HG03097 (cell line): ENCODE results near the gene ATM.

Experiments used
- ATAC-seq: cut with Tn5 transposase; IDR thresholded peaks from one replicate; pipeline ENCODE4 v1.9.1; 2021; ENCODE audit not compliant: unreplicated experiment, low FRiP score

Gene ATM, protein sequence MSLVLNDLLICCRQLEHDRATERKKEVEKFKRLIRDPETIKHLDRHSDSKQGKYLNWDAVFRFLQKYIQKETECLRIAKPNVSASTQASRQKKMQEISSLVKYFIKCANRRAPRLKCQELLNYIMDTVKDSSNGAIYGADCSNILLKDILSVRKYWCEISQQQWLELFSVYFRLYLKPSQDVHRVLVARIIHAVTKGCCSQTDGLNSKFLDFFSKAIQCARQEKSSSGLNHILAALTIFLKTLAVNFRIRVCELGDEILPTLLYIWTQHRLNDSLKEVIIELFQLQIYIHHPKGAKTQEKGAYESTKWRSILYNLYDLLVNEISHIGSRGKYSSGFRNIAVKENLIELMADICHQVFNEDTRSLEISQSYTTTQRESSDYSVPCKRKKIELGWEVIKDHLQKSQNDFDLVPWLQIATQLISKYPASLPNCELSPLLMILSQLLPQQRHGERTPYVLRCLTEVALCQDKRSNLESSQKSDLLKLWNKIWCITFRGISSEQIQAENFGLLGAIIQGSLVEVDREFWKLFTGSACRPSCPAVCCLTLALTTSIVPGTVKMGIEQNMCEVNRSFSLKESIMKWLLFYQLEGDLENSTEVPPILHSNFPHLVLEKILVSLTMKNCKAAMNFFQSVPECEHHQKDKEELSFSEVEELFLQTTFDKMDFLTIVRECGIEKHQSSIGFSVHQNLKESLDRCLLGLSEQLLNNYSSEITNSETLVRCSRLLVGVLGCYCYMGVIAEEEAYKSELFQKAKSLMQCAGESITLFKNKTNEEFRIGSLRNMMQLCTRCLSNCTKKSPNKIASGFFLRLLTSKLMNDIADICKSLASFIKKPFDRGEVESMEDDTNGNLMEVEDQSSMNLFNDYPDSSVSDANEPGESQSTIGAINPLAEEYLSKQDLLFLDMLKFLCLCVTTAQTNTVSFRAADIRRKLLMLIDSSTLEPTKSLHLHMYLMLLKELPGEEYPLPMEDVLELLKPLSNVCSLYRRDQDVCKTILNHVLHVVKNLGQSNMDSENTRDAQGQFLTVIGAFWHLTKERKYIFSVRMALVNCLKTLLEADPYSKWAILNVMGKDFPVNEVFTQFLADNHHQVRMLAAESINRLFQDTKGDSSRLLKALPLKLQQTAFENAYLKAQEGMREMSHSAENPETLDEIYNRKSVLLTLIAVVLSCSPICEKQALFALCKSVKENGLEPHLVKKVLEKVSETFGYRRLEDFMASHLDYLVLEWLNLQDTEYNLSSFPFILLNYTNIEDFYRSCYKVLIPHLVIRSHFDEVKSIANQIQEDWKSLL (N-terminal part only)

DNA sequence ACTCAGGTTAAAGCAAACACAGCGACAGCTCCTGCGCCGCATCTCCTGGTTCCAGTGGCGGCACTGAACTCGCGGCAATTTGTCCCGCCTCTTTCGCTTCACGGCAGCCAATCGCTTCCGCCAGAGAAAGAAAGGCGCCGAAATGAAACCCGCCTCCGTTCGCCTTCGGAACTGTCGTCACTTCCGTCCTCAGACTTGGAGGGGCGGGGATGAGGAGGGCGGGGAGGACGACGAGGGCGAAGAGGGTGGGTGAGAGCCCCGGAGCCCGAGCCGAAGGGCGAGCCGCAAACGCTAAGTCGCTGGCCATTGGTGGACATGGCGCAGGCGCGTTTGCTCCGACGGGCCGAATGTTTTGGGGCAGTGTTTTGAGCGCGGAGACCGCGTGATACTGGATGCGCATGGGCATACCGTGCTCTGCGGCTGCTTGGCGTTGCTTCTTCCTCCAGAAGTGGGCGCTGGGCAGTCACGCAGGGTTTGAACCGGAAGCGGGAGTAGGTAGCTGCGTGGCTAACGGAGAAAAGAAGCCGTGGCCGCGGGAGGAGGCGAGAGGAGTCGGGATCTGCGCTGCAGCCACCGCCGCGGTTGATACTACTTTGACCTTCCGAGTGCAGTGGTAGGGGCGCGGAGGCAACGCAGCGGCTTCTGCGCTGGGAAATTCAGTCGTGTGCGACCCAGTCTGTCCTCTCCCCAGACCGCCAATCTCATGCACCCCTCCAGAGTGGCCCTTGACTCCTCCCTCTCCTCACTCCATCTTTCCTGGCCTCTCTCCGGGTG, at the start of gene ATM, which contains the start of gene NPAT:
TSS of gene ATM (plus strand) at position 494 of the 774 bp plus-strand sequence. CDS start 4,558 bp downstream, outside the sequence.
TSS of gene NPAT (minus strand) at position 65 of the 774 bp plus-strand sequence. CDS start 102 bp downstream, outside the sequence.
- ATAC-seq, result peak; percentile 84

DNA sequence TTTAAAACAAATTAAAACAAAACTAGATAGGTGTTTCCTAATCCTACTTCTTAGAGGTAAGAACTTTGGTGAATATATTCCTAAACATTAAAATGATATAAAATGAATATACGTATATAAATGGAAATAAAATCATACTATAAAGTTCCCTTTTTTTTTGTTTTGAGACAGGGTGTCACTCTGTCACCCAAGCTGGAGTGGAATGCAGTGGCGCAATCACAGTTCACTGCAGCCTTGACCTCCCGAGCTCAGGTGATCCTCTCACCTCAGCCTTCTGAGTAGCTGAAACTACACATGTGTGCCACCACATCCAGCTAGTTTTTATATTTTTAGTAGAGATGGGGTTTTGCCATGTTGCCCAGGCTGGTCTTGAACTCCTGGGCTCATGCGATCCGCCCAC, 45.3 kb upstream of the ATM start:
- ATAC-seq, result no peak

DNA sequence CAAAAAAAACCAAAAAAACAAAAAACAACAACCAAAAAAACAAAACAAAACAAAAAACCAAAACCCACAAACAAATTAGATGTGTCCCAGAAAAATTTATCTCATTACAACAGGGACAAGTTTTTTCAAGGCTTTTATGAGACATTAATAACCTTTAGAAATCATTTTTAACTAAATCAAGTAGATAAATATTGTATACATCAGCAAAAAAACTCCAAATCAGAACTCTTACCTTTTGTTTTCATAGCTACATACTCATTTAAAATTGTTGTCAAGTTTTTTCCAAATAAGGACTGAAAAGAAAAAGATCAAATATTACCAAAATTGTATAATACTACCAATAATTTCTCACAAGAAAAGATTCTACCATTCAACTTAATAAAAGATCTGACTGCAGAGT, 29.1 kb upstream of the ATM start:
- ATAC-seq, result no peak

DNA sequence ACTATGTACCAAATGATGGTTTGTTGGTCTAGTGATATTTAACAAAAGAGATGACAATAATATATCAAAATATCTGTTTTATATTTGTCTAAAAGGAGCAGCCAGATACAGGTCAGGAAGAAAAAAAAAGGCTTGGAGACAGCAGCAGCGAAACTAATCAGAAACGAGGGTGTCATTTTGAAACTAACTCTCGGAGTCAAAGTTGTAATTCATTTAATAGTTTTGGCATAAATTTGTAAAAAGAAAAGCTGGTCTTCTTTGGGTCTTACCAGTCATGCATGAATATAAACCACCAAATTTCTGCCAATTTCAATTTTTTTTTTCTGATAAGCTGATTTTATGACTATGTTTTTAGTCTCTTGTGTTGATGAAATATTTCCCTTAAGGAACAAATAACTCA, 26.0 kb upstream of the ATM start:
- ATAC-seq, result no peak

DNA sequence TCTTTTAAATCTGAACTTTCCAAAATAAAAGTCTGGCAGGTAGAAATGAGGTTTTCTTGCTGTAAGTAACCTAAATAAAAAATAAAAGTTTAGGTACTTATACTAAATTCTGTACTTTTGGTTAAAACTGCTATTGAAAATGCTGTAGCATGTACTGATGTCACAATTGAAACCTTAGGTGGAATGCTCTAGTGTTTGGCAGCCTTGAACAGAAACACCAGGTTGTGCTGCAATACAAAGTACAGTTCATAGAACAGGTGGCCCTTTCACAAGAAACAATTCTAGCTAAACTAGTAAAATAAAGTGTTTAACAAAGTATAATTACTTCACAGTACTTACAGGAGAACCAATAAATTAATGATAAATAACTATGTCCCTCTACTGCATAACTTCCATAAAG, 25.5 kb upstream of the ATM start:
- no peak for ATAC-seq

DNA sequence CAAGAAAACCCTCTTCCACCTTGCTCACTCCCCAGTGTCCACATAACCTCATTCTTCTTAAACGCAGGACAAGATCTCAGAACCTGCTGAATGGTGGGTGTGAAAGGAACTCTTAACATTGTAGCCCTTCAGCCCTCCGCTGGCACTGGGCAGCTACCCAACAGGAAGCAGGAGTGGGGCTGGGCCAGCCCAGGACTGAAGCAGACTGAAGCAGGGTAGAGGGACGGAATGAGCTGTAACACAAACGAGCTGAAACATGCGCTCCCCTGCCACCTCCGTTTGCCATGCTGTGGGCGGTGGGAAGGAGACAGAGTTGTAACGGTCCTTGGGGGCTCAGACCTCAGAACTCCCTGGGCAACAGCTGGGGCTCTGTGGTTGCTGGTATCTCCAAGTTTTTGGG, 24.0 kb upstream of the ATM start:
- ATAC-seq, result no peak

DNA sequence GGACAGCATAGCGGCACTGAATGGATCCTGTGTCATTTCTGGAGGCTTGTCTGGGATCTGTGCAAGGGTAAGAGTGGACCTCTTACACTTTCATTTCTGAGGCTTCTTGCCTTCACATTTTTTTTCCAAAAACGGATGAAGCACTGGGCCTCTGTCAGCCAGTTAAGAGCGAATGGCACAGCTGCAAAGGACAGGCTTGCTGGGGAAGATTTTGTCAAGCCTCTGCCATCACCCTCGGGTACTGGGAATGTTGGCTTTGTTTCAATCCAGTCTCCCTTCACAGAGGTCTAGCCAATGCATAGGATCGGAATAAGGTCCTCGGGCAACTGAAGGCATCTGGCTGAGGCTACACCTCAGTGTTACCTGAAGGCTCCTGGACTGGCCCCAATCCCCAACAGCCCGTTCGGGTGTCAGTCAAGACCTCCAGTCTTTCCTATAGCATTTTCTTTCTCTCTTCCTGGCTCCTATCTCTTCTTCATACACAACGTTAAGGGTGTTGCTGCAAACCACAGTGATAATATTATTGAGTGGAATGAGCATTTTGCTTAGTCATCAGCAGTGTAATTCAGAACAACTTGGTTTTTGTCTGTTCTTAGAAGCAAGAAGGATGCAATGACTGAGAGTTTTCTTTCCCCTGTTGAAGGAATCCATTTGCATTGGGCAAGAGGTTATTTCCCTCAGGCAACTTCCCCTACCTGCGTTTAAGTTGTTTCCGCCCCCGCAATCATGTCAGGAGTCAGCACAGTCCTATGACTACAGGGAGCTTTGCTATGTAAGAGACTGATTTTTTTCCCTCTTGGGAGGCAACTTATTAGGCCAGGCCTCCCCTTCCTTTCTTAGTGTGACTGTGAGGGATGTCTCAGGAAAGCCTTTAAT, 23.2 kb upstream of the ATM start:
- ATAC-seq, result no peak

DNA sequence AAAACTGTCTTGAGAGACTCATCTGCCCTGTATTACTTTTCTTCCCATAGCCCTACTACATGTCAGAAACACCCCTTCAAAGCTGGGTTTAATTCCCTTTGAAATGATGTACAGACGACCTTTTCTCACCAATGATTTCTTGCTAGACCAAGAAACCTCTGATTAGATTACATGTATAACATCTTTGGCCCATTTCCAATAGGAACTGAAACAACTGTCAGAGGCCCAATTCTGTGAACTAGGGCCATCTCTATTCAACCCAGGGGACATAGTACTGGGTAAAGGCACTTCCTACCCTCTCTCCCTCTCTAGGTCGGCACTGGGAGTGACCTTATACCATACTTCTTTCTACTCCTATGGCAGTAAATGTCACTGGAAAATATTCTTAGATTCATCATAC, 19.8 kb upstream of the ATM start:
- no peak for ATAC-seq

DNA sequence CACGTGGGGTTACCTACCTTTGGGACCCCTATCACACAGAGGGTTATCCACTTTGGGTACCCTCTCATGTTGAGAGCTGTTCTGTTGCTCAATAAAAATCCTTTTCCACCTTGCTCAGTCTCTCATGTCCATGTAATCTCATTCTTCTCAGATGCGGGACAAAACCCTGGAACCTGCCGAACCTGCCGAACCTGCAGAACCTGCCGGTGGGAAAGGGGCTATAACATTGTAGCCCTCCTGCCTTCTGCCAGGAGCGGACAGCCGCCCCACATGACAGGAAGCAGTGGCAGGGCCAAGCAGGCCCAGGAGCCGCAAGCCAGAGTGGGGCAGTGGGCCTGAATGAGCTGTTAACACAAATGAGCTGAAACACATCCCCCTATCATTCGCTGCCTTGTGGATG, 18.5 kb upstream of the ATM start:
- no peak for ATAC-seq

DNA sequence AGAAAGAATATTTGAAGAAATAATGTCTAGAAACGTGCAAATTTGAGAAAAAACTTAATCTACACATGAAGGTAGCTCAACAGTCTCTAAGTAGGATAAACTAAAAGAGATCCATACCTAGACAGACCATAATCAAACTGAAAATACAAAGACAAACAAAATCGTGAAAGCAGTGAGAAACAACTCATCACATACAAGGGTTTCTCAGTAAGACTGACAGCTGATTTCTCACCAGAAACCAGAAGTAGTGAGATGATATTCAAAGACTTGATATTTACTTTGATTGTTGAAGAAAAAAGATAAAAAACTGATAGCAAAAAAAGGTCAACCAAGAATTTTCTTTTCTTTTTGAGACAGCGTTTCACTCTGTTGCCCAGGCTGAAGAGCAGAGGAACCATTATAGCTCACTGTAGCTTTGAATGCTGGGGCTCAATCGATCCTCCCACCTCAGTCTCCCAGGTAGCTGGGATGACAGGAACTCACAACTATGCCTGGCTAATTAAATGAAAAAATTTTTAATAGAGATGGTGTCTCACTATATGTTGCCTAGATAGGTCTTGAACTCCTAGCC, 17.9 kb upstream of the ATM start:
- no peak for ATAC-seq

DNA sequence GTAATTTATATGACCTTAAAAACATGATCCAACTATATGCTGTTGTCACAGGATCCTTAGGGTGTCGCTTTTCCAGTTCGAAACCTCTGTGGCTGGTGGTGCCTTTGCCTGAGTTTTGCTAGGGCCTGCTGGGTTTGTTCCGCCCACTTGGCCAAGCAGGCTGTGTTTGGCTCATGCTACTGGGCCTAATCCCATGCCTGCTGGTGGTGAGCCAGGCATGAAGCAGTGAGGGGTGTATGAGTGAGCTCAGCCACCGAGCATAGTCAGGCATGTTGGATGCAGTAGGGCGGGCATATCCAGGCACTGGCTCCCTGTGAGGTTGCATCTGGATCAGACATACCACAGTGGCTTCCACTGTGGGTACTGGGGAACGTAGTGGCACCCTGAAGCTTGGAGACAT, 16.7 kb upstream of the ATM start:
- ATAC-seq, result no peak

DNA sequence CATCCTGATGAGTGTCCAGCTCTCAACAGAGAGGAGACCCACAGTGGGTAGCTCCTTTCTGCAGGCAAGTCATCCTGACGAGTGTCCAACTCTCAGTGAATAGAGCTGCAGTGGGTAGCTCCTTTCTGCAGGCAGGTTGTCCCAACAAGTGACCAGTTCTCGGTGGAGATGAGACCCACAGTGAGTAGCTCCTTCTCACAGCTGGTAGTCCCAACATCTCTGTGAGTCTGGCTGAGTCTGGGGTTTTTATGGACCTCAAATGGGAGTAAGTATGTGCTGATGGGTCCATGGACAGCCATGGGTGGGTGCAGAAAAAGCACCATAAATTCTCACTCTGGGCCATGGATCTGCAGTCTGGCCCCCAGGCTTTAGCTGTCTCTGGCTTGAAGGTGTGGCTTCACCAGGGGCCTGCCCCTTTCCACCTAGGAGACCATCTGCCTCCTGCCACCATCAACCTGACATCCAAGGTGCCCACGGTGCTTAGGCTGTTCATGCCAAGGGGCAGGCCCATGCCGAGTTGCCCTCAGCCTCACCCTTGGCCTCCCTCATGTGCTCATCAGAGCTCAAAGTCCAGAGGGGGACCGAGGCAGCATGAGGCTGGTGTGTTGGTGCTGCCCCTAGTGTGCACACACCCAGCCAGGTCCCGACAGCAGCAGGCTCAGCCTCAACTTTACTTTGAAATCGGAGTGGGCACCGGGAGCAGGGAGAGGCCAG, 15.7 kb upstream of the ATM start:
- no peak for ATAC-seq

DNA sequence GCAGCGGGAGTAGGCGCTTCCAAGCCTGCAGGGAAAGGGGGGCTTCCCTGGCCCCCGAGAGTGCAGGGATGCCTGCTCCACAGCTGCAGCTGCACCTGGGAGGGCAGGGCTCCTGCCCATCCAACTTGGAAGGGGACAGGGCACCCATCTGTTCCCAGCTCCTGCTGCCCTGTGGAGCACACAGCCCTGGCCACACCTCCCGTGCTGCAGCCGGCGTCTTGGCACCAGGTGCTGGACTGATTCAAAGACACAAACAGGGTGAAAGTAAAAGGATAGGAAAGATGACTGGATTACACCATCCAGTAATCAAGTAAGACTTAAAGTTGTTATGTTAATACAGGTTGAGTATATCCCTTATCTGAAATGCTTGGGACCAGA, 15.2 kb upstream of the ATM start:
- ATAC-seq, result no peak

DNA sequence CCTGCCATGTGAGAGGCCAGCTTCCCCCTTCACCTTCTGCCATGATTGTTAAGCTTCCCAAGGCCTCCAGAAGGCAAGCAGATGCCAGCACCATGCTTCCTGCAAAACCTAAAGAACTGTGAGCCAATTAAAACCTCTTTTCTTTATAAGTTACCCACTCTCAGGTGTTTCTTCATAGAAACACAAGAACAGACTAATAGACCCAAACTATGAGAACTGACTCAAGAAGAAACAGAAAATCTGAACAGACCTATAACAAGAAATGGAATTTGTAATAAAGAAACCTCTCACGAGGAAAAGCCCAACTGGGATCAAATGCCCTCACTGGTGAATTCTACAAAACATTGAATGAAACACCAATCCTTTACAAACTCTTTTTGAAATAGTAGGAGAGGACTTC, 12.4 kb upstream of the ATM start:
- ATAC-seq, result no peak

DNA sequence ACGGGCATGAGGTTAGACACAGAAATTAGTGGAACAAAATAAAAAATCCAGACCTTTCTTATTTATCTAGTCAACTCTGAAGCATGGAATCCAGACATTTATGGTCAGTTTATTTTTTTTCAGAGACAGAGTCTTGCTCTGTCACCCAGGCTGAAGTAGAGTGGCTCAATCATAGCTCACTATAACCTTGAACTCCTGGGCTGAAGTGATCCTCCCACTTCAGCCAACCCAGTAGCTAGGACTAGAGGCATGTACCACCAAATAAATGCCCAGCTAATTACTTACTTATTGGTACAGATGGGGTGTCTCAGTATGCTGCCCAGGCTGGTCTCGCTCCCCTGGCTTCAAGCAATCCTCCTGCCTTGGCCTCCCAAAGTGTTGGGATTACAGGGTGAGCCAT, 9.1 kb upstream of the ATM start:
- no peak for ATAC-seq

DNA sequence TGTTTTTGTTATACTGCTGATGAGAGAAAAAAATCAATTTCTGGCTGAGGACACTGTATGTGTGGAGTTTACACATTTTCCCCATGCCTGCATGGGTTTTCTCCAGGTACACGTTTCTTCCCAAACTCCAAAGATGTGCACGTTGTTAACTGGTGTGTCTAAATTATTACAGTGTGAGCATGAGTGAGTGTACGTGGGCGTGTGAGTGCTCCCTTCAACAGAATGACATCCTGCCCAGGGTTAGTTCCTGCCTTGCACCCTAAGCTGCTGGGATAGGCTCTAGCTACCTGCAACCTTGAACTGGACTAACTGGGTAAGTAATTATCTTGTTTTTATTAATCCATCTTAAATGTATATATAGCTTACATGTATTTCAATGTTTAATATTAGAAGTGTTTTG, 5.9 kb upstream of the ATM start:
- no peak for ATAC-seq

DNA sequence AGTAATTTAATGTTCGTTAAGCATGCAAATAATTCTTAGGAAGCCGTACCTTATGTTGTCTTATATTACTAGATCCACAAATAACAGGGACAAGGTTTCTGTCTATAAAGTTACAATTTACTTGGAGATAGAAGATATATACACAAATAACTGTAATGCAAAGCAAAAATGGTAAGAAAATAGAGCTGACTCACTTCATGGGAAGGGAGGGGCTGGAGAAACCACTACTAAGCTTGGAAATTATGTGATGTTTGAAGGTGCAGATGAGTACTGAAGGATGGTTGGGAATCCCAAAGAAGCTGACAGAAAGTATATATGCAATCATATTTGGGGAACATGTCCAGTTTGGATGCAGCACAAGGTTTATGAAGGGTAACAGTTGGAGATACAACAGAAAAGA, 4.4 kb upstream of the ATM start:
- no peak for ATAC-seq
